SK-N-SH (cell line): Measurements from ENCODE around the gene SHROOM4.

Experiments used
- CTCF ChIP-seq: fragments of 200-600 bp; sonication (generic); IDR thresholded peaks from 2 replicates; pipeline ENCODE4 v1.6.1; 2017; ENCODE audit warnings: antibody characterized with exemption, mild to moderate bottlenecking, moderate library complexity
- EP300 ChIP-seq, 2 experiments: IDR thresholded peaks; 2 replicates each; pipeline versions ENCODE4 v1.4.0 to v1.6.1; 2012; ENCODE audit warnings: borderline replicate concordance in 1 of 2, low read depth in 1 of 2, low read length in 1 of 2
- EZH2phosphoT487 ChIP-seq: fragments of 200-600 bp; sonication (generic); IDR thresholded peaks from 2 replicates; pipeline ENCODE4 v1.6.1; 2017; ENCODE audit warnings: low read depth, mixed run types, mild to moderate bottlenecking, antibody characterized with exemption, moderate library complexity, borderline replicate concordance
- NFIC ChIP-seq: IDR thresholded peaks from 2 replicates; pipeline ENCODE4 v1.4.0; 2012; ENCODE audit warnings: borderline replicate concordance
- POLR2AphosphoS5 ChIP-seq: IDR thresholded peaks from 2 replicates; pipeline ENCODE4 v1.6.1; 2012; ENCODE audit warnings: low read depth, low read length
- SMC3 ChIP-seq: IDR thresholded peaks from 2 replicates; pipeline ENCODE4 v1.6.1; 2012; ENCODE audit warnings: low read depth, low read length, improper control_type of control experiment
- TAF1 ChIP-seq: IDR thresholded peaks from 2 replicates; pipeline ENCODE4 v1.6.1; 2012; ENCODE audit warnings: low read depth, mild to moderate bottlenecking, low read length, moderate library complexity, borderline replicate concordance
- YY1 ChIP-seq: IDR thresholded peaks from 2 replicates; pipeline ENCODE4 v1.4.0; 2012; ENCODE audit warnings: low read depth, mild to moderate bottlenecking
- TF ChIP-seq, protein P1 (sequence below): IDR thresholded peaks from 2 replicates; pipeline ENCODE4 v1.4.0; 2012; ENCODE audit warnings: low read depth

DNA sequence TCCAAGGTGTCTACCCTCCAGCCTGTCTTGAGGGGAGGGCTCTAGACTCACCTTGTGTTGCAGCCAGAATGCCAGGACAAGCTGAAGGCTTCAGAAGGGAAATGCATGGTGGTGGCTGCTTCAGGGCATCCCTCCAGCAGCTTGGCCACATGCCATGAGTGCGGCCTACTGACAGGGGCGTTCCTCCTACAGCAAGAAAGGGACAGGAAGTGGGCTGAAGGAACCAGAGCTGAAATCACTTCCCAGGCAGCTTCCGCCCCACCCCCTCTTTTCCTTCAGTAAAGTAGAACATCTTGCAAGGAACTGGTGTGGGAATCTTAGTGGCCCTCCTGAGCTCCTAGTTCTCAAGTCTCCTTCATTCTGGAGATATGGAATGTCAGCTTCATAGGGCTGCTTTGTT lies 175.9 kb downstream of the SHROOM4 start:
- TF ChIP-seq CTCF (no peak), POLR2AphosphoS5 (no peak), SMC3 (no peak), NFIC (no peak), TAF1 (no peak), YY1 (no peak), EP300 (IDR thresholded peaks at IDR 0.05; ENCODE audit: borderline replicate concordance in 1 of 2, low read depth in 1 of 2, low read length in 1 of 2) (no peak), EZH2phosphoT487 (no peak)
- TF ChIP-seq, protein P1, sequence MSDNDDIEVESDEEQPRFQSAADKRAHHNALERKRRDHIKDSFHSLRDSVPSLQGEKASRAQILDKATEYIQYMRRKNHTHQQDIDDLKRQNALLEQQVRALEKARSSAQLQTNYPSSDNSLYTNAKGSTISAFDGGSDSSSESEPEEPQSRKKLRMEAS = no peak
